HG02885 (cell line): ENCODE results near the gene FBH1.
"Not testable (repeated sequence)": the region's sequence is repeated elsewhere in the genome, so short reads cannot be mapped to it uniquely, and the experiment has no call there.

Source experiments
- ATAC-seq: cut with Tn5 transposase; IDR thresholded peaks from one replicate; pipeline ENCODE4 v1.9.1; 2021; ENCODE audit warnings: mild to moderate bottlenecking; ENCODE audit not compliant: unreplicated experiment, poor library complexity

Gene FBH1

GRCh38 chr10:5873515-5873995, 16.5 kb upstream of the FBH1 start:
- peak; percentile 86 for ATAC-seq

- no peak for ATAC-seq
These were observed 13.8 kb upstream of the FBH1 start for GRCh38 chr10:5876181-5876768.

- ATAC-seq = not testable (repeated sequence)
These were observed 13.0 kb upstream of the FBH1 start for GRCh38 chr10:5877041-5877440.

GRCh38 chr10:5882961-5883360, 7.1 kb upstream of the FBH1 start:
- no peak for ATAC-seq

- ATAC-seq = no peak
These were observed 4.4 kb upstream of the FBH1 start for GRCh38 chr10:5885619-5886018.

- ATAC-seq = no peak
These were observed 3.0 kb upstream of the FBH1 start for GRCh38 chr10:5887029-5887428.

GRCh38 chr10:5887641-5888040, 2.4 kb upstream of the FBH1 start:
- ATAC-seq = no peak

- no peak for ATAC-seq
These were observed 1.7 kb upstream of the FBH1 start for GRCh38 chr10:5888351-5888750.

- ATAC-seq = peak; percentile 35
These were observed 1.0 kb upstream of the FBH1 start for GRCh38 chr10:5888843-5889623.

- ATAC-seq = peak; percentile 1
These were observed 441 bp downstream of the FBH1 start for GRCh38 chr10:5890452-5890915.

GRCh38 chr10:5891009-5891408, 966 bp downstream of the FBH1 start:
- no peak for ATAC-seq

GRCh38 chr10:5892007-5892406, 2.0 kb downstream of the FBH1 start:
- no peak for ATAC-seq

- ATAC-seq = no peak
These were observed 3.3 kb downstream of the FBH1 start for GRCh38 chr10:5893321-5893720.

GRCh38 chr10:5894403-5894802, 4.4 kb downstream of the FBH1 start:
- ATAC-seq = no peak

- ATAC-seq = no peak
These were observed 4.8 kb downstream of the FBH1 start for GRCh38 chr10:5894873-5895272.

- peak; percentile 20 for ATAC-seq
These were observed 5.3 kb downstream of the FBH1 start for GRCh38 chr10:5895365-5895764.

GRCh38 chr10:5895804-5896203, 5.8 kb downstream of the FBH1 start:
- peak; percentile 76 for ATAC-seq

- peak; percentile 14 for ATAC-seq
These were observed 6.4 kb downstream of the FBH1 start for GRCh38 chr10:5896208-5897052.

- no peak for ATAC-seq
These were observed 7.0 kb downstream of the FBH1 start for GRCh38 chr10:5897053-5897340.

GRCh38 chr10:5897504-5897903, 7.5 kb downstream of the FBH1 start:
- no peak for ATAC-seq

- no peak for ATAC-seq
These were observed 8.1 kb downstream of the FBH1 start for GRCh38 chr10:5898163-5898562.
